Gastrocnemius medialis (tissue), 4 donors: Measurements from ENCODE around the gene WASL.
"Not testable (repeated sequence)": the region's sequence is repeated elsewhere in the genome, so short reads cannot be mapped to it uniquely, and the experiment has no call there.

Experiments used
- CTCF ChIP-seq, 5 experiments: fragments of 450-650 bp in 3 of 5; fragments of 200-600 bp in 2 of 5; sonication (generic) in 2 of 5; IDR thresholded peaks in 4 of 5; conservative IDR thresholded peaks in 1 of 5; 1 replicate in 4 of 5; 2 replicates in 1 of 5; pipeline ENCODE4 v1.5.1; 2016 to 2019; ENCODE audit warnings: antibody characterized with exemption in 5 of 5, mild to moderate bottlenecking in 3 of 5, moderate library complexity in 3 of 5
- POLR2A ChIP-seq, 2 donors: fragments of 450-650 bp; IDR thresholded peaks; one replicate each; pipeline ENCODE4 v1.6.1; 2017; ENCODE audit warnings: antibody characterized with exemption in 2 of 2, mild to moderate bottlenecking in 2 of 2, moderate library complexity in 2 of 2

DNA sequence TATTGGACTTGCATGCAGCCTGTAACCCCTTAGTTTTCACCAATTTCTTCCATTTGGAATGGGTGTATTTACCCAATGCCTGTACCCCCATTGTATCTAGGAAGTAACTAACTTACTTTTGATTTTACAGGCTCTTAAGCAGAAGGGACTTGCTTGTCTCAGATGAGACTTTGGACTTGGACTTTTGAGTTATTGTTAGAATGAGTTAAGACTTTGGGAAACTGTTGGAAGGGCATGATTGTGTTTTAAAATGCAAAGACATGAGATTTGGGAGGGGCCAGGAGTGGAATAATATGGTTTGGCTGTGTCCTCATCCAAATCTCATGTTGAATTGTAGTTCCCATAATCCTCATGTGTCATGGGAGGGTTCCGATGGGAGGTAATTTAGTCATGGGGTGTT lies 46.3 kb upstream of the WASL start:
- TF ChIP-seq CTCF (IDR thresholded peaks at IDR 0.05 in 4 of 5, conservative IDR thresholded peaks at IDR 0.05 in 1 of 5); POLR2A (IDR thresholded peaks at IDR 0.05): not testable (repeated sequence)
